ENCODE data around the gene TLR5. TPM values are rescaled to one million over a fixed set of nuclear protein-coding genes. Genes with fewer than 3 reads are reported as not detected.
A peak's percentile ranks its signal among the peaks of the same experiment; 100 is the strongest.

Gene TLR5, protein sequence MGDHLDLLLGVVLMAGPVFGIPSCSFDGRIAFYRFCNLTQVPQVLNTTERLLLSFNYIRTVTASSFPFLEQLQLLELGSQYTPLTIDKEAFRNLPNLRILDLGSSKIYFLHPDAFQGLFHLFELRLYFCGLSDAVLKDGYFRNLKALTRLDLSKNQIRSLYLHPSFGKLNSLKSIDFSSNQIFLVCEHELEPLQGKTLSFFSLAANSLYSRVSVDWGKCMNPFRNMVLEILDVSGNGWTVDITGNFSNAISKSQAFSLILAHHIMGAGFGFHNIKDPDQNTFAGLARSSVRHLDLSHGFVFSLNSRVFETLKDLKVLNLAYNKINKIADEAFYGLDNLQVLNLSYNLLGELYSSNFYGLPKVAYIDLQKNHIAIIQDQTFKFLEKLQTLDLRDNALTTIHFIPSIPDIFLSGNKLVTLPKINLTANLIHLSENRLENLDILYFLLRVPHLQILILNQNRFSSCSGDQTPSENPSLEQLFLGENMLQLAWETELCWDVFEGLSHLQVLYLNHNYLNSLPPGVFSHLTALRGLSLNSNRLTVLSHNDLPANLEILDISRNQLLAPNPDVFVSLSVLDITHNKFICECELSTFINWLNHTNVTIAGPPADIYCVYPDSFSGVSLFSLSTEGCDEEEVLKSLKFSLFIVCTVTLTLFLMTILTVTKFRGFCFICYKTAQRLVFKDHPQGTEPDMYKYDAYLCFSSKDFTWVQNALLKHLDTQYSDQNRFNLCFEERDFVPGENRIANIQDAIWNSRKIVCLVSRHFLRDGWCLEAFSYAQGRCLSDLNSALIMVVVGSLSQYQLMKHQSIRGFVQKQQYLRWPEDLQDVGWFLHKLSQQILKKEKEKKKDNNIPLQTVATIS
- 0.88 and 1.9 TPM in 2 replicates for total RNA-seq
- 1.5 TPM in 2 replicates for polyA plus RNA-seq

DNA sequence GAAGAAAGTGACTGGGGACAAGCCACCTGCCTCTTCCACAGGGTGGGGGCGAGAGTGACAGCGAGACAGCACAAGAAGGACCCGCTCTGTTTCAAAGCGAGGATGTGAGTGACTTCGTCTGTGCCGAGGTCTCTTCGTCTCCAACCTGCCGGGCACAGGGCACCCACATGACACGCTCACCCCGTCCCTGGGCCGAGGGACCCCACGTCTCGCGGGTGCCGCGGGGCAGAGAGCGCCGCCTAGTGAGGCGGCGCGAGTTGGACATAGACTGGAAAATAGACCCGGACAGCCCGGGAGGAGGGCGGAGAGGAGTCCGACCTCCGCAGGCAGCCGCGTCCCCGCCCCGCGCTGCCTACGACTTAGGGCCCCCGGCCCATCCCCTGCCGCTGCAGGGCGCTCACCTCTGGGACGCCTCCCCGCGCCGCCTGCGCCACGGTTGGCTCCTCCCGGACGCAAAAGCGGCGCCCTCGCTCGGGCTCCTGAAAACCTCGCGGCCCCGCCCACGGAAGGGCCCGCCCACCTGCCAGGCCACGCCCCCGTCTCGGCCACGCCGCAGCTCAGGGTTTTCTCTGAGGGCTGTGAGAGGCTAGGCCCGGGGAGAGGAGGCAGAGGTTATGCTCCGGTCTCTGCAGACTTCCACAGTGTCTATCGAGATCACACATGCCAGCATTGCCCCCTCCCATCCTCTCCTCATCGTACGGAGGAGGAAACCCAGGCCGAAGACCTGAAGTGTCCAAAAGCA is at the start of gene TLR5:
TLR5 (minus strand) TSS at position 454 of the 742 bp plus-strand sequence. CDS start 30,217 bp downstream, outside the sequence.
- Histone ChIP-seq H2AFZ (peak within 1 kb of the TSS; percentile 73), H3K27me3 (no peaks in the 10 kb centered on the region), H3K9me2 (replicated peaks; ENCODE audit: insufficient read depth) (no peaks in the 10 kb centered on the region), H4K20me1 (ENCODE audit: insufficient read depth, poor library complexity, severe bottlenecking) (no peaks in the 10 kb centered on the region), H3K36me3 (replicated peaks; ENCODE audit: insufficient read depth, low read depth) (no peaks in the 10 kb centered on the region), H3K4me1 (ENCODE audit: insufficient read depth) (peaks cover 13% of the 10 kb centered on the region), H3K27ac (peak within 1 kb of the TSS; percentile 56), H3K4me2 (peak within 1 kb of the TSS; percentile 82), H3K4me3 (peak within 1 kb of the TSS; percentile 43), H3K79me2 (no peaks in the 10 kb centered on the region), H3K9me3 (ENCODE audit: low read depth) (no peaks in the 10 kb centered on the region)
- TF ChIP-seq, protein P1, sequence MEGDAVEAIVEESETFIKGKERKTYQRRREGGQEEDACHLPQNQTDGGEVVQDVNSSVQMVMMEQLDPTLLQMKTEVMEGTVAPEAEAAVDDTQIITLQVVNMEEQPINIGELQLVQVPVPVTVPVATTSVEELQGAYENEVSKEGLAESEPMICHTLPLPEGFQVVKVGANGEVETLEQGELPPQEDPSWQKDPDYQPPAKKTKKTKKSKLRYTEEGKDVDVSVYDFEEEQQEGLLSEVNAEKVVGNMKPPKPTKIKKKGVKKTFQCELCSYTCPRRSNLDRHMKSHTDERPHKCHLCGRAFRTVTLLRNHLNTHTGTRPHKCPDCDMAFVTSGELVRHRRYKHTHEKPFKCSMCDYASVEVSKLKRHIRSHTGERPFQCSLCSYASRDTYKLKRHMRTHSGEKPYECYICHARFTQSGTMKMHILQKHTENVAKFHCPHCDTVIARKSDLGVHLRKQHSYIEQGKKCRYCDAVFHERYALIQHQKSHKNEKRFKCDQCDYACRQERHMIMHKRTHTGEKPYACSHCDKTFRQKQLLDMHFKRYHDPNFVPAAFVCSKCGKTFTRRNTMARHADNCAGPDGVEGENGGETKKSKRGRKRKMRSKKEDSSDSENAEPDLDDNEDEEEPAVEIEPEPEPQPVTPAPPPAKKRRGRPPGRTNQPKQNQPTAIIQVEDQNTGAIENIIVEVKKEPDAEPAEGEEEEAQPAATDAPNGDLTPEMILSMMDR (IDR thresholded peaks at IDR 0.05; ENCODE audit: poor library complexity) = peak; percentile 73
- TF ChIP-seq EZH2phosphoT487 (IDR thresholded peaks at IDR 0.05; ENCODE audit: low read depth, severe bottlenecking, unreplicated experiment) = no peak
- peak; percentile 90 for DNase-seq (ENCODE audit: low spot score)
- 8% methylated on average over 47 of the region's 63 CpGs for WGBS (ENCODE audit: low lambda C conversion rate, missing lambda C conversion rate)

DNA sequence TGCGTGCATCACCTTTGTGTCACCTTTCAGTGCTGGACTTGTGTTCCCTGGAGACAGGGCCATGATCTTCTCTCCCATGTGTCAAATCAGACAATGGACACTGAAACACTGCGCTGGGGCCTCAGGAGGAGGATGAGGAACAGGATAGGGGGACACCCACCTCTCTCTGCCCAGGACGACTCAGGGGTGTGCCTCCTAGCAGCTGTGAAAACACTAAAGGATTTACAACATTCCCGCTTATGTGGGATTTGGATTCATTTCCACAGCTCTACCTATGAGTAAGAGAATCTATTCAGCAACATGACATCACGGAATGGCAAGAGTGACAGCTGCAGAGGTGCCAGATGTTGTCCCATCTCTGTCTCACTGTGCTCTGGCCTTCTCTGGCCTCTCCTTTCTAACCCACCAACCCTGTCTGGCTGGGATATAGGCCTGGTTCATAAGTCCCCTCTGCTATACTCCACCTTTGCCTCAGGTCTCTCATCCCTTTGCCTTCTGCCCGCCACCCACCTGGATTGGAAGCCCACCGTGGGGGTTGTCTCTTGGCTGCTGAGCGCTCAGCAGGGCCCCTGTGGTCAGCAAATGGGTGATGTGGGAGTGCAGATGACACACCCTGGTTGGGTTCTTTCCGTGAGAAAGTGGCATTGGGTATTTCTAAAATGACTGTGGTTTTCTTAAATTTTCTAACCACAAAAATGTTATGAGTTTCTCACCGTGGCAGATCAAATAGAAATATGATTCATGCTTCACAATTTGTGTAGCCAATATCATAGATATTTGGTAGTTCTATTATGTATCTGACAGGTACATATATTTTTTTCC is 47.1 kb upstream of the TLR5 start:
- Histone ChIP-seq H3K9me2 (replicated peaks; ENCODE audit: insufficient read depth) (no peaks in the 10 kb centered on the region), H2AFZ (no peak overlapping the region), H4K20me1 (ENCODE audit: insufficient read depth, poor library complexity, severe bottlenecking) (no peaks in the 10 kb centered on the region), H3K9me3 (ENCODE audit: low read depth) (no peaks in the 10 kb centered on the region), H3K4me2 (no peak overlapping the region), H3K27me3 (no peaks in the 10 kb centered on the region), H3K4me1 (ENCODE audit: insufficient read depth) (no peaks in the 10 kb centered on the region), H3K27ac (no peak overlapping the region), H3K79me2 (no peaks in the 10 kb centered on the region), H3K4me3 (no peak overlapping the region), H3K36me3 (replicated peaks; ENCODE audit: insufficient read depth, low read depth) (no peaks in the 10 kb centered on the region)
- no peak for DNase-seq (ENCODE audit: low spot score)
- whole genome bisulfite sequencing (ENCODE audit: low lambda C conversion rate, missing lambda C conversion rate) = 74% methylated on average over 10 of the region's 10 CpGs
- TF ChIP-seq EZH2 (IDR thresholded peaks at IDR 0.05; ENCODE audit: borderline replicate concordance) = no peak
- TF ChIP-seq, protein P1 (IDR thresholded peaks at IDR 0.05; ENCODE audit: poor library complexity) = no peak
- no peak for TF ChIP-seq EZH2phosphoT487 (IDR thresholded peaks at IDR 0.05; ENCODE audit: low read depth, severe bottlenecking, unreplicated experiment)

DNA sequence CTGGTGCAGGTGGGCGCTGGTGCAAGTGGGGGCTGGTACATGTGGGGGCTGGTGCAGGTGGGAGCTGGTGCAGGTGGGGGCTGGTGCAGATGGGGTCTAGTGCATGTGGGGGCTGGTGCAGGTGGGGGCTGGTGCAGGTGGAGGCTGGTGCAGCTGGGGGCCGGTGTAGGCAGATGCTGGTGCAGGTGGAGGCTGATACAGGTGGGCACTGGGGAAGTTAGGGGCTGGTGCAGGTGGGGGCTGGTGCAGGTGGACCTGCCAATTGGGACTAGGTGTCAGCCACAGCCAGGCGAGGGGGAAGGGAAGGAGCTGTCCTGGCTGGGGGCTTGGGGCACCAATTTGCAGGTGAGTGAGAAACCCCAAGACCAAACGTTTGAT is 46.5 kb upstream of the TLR5 start:
- TF ChIP-seq, protein P1 (IDR thresholded peaks at IDR 0.05; ENCODE audit: poor library complexity) = no peak
- TF ChIP-seq EZH2phosphoT487 (IDR thresholded peaks at IDR 0.05; ENCODE audit: low read depth, severe bottlenecking, unreplicated experiment) = no peak
- TF ChIP-seq EZH2 (IDR thresholded peaks at IDR 0.05; ENCODE audit: borderline replicate concordance) = no peak
- Histone ChIP-seq H3K79me2 (no peaks in the 10 kb centered on the region), H3K4me2 (no peak overlapping the region), H3K4me3 (no peak overlapping the region), H3K9me2 (replicated peaks; ENCODE audit: insufficient read depth) (no peaks in the 10 kb centered on the region), H3K36me3 (replicated peaks; ENCODE audit: insufficient read depth, low read depth) (no peaks in the 10 kb centered on the region), H3K4me1 (ENCODE audit: insufficient read depth) (no peaks in the 10 kb centered on the region), H3K27me3 (no peaks in the 10 kb centered on the region), H2AFZ (no peak overlapping the region), H3K9me3 (ENCODE audit: low read depth) (no peaks in the 10 kb centered on the region), H3K27ac (no peak overlapping the region), H4K20me1 (ENCODE audit: insufficient read depth, poor library complexity, severe bottlenecking) (no peaks in the 10 kb centered on the region)
- 88% methylated on average over 3 of the region's 4 CpGs for WGBS (ENCODE audit: low lambda C conversion rate, missing lambda C conversion rate)
- no peak for DNase-seq (ENCODE audit: low spot score)
